ENCODE results near the gene CCDC154.

Gene CCDC154

GRCh38 chr16:1435921-1436697 is 8.2 kb downstream of the CCDC154 start:
- no peak for DNase-seq

GRCh38 chr16:1434644-1435592 is 9.4 kb downstream of the CCDC154 start:
- no peak for DNase-seq

- no peak for DNase-seq
Measured at GRCh38 chr16:1433756-1434155, 10.6 kb downstream of the CCDC154 start.

GRCh38 chr16:1433263-1433560 is 11.1 kb downstream of the CCDC154 start:
- DNase-seq: no peak

GRCh38 chr16:1432388-1433262 is 11.7 kb downstream of the CCDC154 start:
- no peak for DNase-seq

GRCh38 chr16:1431497-1432270 is 12.7 kb downstream of the CCDC154 start:
- no peak for DNase-seq

GRCh38 chr16:1430759-1431496 is 13.4 kb downstream of the CCDC154 start, which contains the start of gene PERCC1:
Gene PERCC1, plus strand, starts transcription at chr16:1431078. Its CDS starts 1,516 bp downstream, at chr16:1432594.
- DNase-seq: no peak

- no peak for DNase-seq
Measured at GRCh38 chr16:1430214-1430758, 14.1 kb downstream of the CCDC154 start.

- DNase-seq: no peak
Measured at GRCh38 chr16:1429631-1430030, 14.7 kb downstream of the CCDC154 start.

- DNase-seq: no peak
Measured at GRCh38 chr16:1429012-1429411, 15.3 kb downstream of the CCDC154 start.

- DNase-seq: no peak
Measured at GRCh38 chr16:1428511-1428910, 15.8 kb downstream of the CCDC154 start.

GRCh38 chr16:1427473-1428461 is 16.6 kb downstream of the CCDC154 start:
- no peak for DNase-seq

GRCh38 chr16:1426734-1427471 is 17.5 kb downstream of the CCDC154 start:
- no peak for DNase-seq

GRCh38 chr16:1425616-1426370 is 18.6 kb downstream of the CCDC154 start:
- no peak for DNase-seq

- no peak for DNase-seq
Measured at GRCh38 chr16:1424028-1424427, 20.3 kb downstream of the CCDC154 start.

- DNase-seq: no peak
Measured at GRCh38 chr16:1422076-1422475, 22.3 kb downstream of the CCDC154 start.

GRCh38 chr16:1420111-1420539 is 24.2 kb downstream of the CCDC154 start:
- DNase-seq: no peak

GRCh38 chr16:1416521-1416941 is 27.8 kb downstream of the CCDC154 start:
- DNase-seq: no peak

All from amniotic stem cell (primary cell).